Heart left ventricle (tissue), 16 donors: Measurements from ENCODE around the gene SLC25A22. TPM values are rescaled to one million over a fixed set of nuclear protein-coding genes. Genes with fewer than 3 reads are reported as not detected.

Experiments used
- ATAC-seq, 4 donors: fragments of 200-7000 bp; cut with Tn5 transposase; one replicate each; pipeline ENCODE4 v1.9.1; 2020 to 2022; ENCODE audit warnings: moderate library complexity in 4 of 4, mild to moderate bottlenecking in 3 of 4, moderate number of reproducible peaks in 1 of 4
- DNase-seq, 5 donors: peaks; one replicate each; pipeline ENCODE4 v3.0.0-alpha.2; 2020
- H3K27ac ChIP-seq, 12 donors: fragments of 200-600 bp; sonication (generic) in 4 of 12; one replicate each; pipeline versions ENCODE4 v1.5.0 to v1.8.0; 2016 to 2022; ENCODE audit warnings: mild to moderate bottlenecking in 2 of 12
- H3K27me3 ChIP-seq, 9 donors: fragments of 200-600 bp; sonication (generic) in 2 of 9; one replicate each; pipeline versions ENCODE4 v1.5.1 to v1.8.0; 2016 to 2022; ENCODE audit warnings: mild to moderate bottlenecking in 3 of 9
- H3K36me3 ChIP-seq, 9 donors: fragments of 200-600 bp; sonication (generic) in 2 of 9; one replicate each; pipeline versions ENCODE4 v1.5.0 to v1.8.0; 2018 to 2022; ENCODE audit warnings: mild to moderate bottlenecking in 2 of 9
- H3K4me1 ChIP-seq, 12 donors: fragments of 200-600 bp; sonication (generic) in 4 of 12; one replicate each; pipeline versions ENCODE4 v1.5.0 to v1.8.0; 2016 to 2022; ENCODE audit warnings: mild to moderate bottlenecking in 3 of 12
- H3K4me3 ChIP-seq, 12 donors: fragments of 200-600 bp; sonication (generic) in 4 of 12; one replicate each; pipeline versions ENCODE4 v1.5.0 to v1.8.0; 2017 to 2022; ENCODE audit warnings: mild to moderate bottlenecking in 9 of 12, moderate library complexity in 4 of 12
- H3K9me3 ChIP-seq, 12 donors: fragments of 200-600 bp; sonication (generic) in 4 of 12; one replicate each; pipeline versions ENCODE4 v1.5.0 to v1.8.0; 2016 to 2022; ENCODE audit warnings: mild to moderate bottlenecking in 1 of 12
- CTCF ChIP-seq, 12 donors: fragments of 200-600 bp; sonication (generic) in 4 of 12; IDR thresholded peaks; one replicate each; pipeline versions ENCODE4 v1.5.0 to v1.8.0; 2018 to 2022; ENCODE audit warnings: antibody characterized with exemption in 12 of 12, mild to moderate bottlenecking in 5 of 12
- POLR2A ChIP-seq, 2 donors: fragments of 450-650 bp; IDR thresholded peaks; one replicate each; pipeline ENCODE4 v1.6.1; 2017; ENCODE audit warnings: antibody characterized with exemption in 2 of 2, mild to moderate bottlenecking in 2 of 2, moderate library complexity in 2 of 2
- WGBS, 4 donors: extraction: QIAGEN DNeasy Blood & Tissue Kit in 2 of 4; methylation state at CpG; one replicate each; pipeline versions ENCODE4 v1.1.5 to v1.1.7; 2013 to 2018; 5-methylcytosine and 5-hydroxymethylcytosine counted together
- intact Hi-C, 10 donors: fragments of 100-400 bp; cut with DNase I; formaldehyde crosslinking; loops; one replicate each; pipeline versions ENCODE4 v1.11.1 to v1.14.2; 2022
- polyA plus RNA-seq, 2 donors: library from polyadenylated mRNA; stranded (reverse); fragments of 200-250 nt; gene quantifications; one replicate each; pipeline ENCODE4 v1.2.3, GENCODE V29; 2013
- total RNA-seq, 9 donors: library from RNA; depleted of rRNA in 2 of 9; stranded (reverse); fragments of >200 nt in 2 of 9; fragmentation: NEBNext Ultra II Directional in 3 of 9; extraction: Animal tissue kit (Norgen Biotek cat#: 25700) in 3 of 9; gene quantifications; one replicate each; pipeline versions ENCODE4 v1.1.0 to v1.2.4, GENCODE V29; 2016 to 2023
- donor health status: ischemic (EF 13 %, LVEDD 7.1; RV severe dilation, severe dysfunction).
- donor health status: healthy with polysubstance abuse.
- donor health status: DM: no; HTN: yes; CAD: no.
- donor health status: DM: no; HTN: no; CAD: no.
- donor health status: ischemic (EF 25% LVEDD 6.9; RV normal size, moderate dysfunction).
- donor health status: ischemic (EF 25% LVEDD 5.7; RV mildly dilated, moderate dysfunction).
- donor health status: healthy.
- donor health status: DM: yes; HTN: yes; CAD: no.
- donor health status: ischemic (EF 35%, LVEDD 5.7; RV mildly dilated, moderate dysfunction).
- donor health status: nonischemic (EF 11% LVEDD 7.7; RV severe dilation, severe dysfunction).
- donor health status: DM: yes; HTN: yes; CAD: no.
- donor health status: PGD.
- donor health status: ischemic (EF 29% LVEDD 5.4; RV normal size, mild dysfunction).
- donor health status: nonischemic (EF 23%, LVEDD 6.1; RV moderate dilation, normal function).

The SLC25A22 gene
- total and polyA plus RNA-seq, 11 donors, result 2.1 to 12.8 (median 4.4) TPM

DNA sequence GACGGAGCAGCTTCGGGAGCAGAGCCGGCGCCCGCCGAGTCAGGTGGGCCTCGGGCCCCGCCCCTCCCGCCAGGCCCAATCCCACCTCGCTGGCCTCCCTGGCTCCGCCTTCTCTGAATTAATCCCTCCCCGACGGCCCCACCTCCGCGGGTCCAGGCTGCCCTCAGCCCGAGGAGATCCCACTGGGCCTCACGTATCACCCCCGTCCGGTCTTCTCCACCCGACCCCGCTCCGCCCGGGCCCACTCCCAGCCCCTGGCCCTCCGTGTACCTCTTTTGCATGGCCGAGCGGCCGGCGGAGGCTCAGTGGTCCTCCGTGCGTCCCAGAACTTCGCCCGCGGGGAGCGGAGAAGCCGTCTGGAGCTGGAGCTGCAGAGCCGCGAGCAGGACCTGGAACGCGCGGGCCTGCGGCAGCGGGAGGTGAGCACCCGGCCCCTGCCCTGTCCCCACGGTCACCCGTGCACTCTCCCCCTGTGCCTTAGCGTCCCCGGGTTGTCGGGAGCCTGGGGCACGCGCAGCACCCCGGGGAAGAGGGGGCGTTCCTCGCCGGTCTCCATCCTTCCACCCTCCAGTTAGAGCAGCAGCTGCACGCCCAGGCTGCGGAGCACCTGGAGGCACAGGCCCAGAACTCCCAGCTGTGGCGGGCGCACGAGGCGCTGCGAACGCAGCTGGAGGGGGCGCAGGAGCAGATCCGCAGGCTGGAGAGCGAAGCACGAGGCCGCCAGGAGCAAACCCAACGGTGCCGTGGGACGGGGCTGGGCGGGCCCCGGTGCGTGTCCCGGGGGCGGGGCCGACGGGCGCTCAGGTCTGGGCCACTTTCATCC, 32.4 kb upstream of the SLC25A22 start:
- TF ChIP-seq POLR2A (IDR thresholded peaks at IDR 0.05), result peak; percentile 5 to 17
- no peak for TF ChIP-seq CTCF (IDR thresholded peaks at IDR 0.05)
- Histone ChIP-seq H3K4me3 (peak overlapping the region in 11 of 12 donors; percentile 28 to 59 (median 50)), H3K9me3 (no peaks in the 10 kb centered on the region), H3K27ac (peak overlapping the region in 7 of 12 donors; percentile 71 to 91 (median 82)), H3K27me3 (peaks cover 0 to 39% (median 0%) of the 10 kb centered on the region in 9 donors), H3K36me3 (peaks cover 0 to 3% (median 0%) of the 10 kb centered on the region in 9 donors), H3K4me1 (peaks cover 10 to 94% (median 80%) of the 10 kb centered on the region in 12 donors)
- DNase-seq, result peak; percentile 85 to 90 (median 85)
- WGBS, 4 donors, result 12 to 38% (median 21%) methylated on average over 35 to 78 of the region's 78 CpGs
- intact Hi-C loops, result no loop called here
- ATAC-seq, result peak; percentile 22 to 53 (median 48)

GRCh38 chr11:829847-830294, 31.8 kb upstream of the SLC25A22 start:
- 3 to 7% (median 5%) methylated on average over 15 to 39 of the region's 39 CpGs for WGBS, 4 donors
- ATAC-seq (no peak), DNase-seq (no peak)
- peaks cover 0 to 9% (median 6%) of the 10 kb centered on the region in 9 donors for H3K36me3 ChIP-seq
- H3K9me3 ChIP-seq, result no peaks in the 10 kb centered on the region
- H3K27ac ChIP-seq, result peak overlapping the region; percentile 71 to 91 (median 83)
- peaks cover 10 to 89% (median 75%) of the 10 kb centered on the region in 12 donors for H3K4me1 ChIP-seq
- intact Hi-C loops, result no loop called here
- peaks cover 0 to 39% (median 0%) of the 10 kb centered on the region in 9 donors for H3K27me3 ChIP-seq
- TF ChIP-seq POLR2A (IDR thresholded peaks at IDR 0.05), result peak in 1 of 2 donors; percentile 64
- TF ChIP-seq CTCF (IDR thresholded peaks at IDR 0.05), result no peak
- H3K4me3 ChIP-seq, result peak overlapping the region in 11 of 12 donors; percentile 28 to 59 (median 50)

DNA sequence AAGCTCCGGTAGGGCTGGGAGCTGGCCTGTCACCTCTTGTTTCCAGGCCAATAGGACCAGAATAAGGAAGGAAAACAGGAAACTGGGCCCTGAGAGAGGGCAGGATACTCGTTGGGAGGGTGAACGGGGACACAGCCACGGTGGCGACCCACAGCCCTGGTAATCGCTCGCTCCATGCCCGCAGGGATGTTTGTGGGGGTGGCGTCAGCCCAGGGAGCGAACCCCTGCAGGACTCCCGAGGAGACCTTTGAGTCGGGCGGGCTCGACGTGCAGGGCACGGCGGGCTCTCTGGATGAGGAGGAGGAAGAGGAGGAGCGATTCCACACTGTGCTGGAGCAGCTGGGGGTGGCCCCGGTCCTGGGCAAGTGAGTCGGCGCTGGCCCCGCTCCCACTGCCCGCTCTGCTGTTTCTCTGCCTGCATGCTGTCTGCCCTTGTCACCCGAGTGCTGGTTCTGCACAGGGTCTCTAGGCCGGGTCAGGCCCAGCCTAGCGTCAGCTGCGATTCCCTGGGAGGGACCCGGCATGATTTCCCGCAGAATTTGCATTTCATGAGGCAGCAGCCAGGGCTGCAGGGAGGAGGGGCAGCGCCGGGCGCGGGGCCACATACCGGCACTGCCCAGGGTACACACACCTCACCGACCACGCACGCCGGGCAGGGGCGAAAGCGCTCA, 31.2 kb upstream of the SLC25A22 start:
- Histone ChIP-seq H3K27ac (peak overlapping the region; percentile 71 to 91 (median 83)), H3K9me3 (no peaks in the 10 kb centered on the region), H3K27me3 (peaks cover 0 to 39% (median 0%) of the 10 kb centered on the region in 9 donors), H3K36me3 (peaks cover 0 to 15% (median 12%) of the 10 kb centered on the region in 9 donors), H3K4me3 (peak overlapping the region; percentile 1 to 59 (median 50)), H3K4me1 (peaks cover 6 to 83% (median 69%) of the 10 kb centered on the region in 12 donors)
- WGBS, 4 donors, result 23 to 49% (median 31%) methylated on average over 23 to 40 of the region's 40 CpGs
- ATAC-seq (peak in 2 of 4 donors; percentile 2 to 36), DNase-seq (peak in 3 of 5 donors; percentile 60 to 68 (median 67))
- TF ChIP-seq CTCF (IDR thresholded peaks at IDR 0.05) (no peak), POLR2A (IDR thresholded peaks at IDR 0.05) (peak in 1 of 2 donors; percentile 26)
- intact Hi-C loops, result no loop called here
